Measurements from ENCODE around the gene CYGB. TPM values are rescaled to one million over a fixed set of nuclear protein-coding genes. Genes with fewer than 3 reads are reported as not detected.

The CYGB gene
- total RNA-seq, 1 donor from 2014 or later, result 10.0 TPM

DNA sequence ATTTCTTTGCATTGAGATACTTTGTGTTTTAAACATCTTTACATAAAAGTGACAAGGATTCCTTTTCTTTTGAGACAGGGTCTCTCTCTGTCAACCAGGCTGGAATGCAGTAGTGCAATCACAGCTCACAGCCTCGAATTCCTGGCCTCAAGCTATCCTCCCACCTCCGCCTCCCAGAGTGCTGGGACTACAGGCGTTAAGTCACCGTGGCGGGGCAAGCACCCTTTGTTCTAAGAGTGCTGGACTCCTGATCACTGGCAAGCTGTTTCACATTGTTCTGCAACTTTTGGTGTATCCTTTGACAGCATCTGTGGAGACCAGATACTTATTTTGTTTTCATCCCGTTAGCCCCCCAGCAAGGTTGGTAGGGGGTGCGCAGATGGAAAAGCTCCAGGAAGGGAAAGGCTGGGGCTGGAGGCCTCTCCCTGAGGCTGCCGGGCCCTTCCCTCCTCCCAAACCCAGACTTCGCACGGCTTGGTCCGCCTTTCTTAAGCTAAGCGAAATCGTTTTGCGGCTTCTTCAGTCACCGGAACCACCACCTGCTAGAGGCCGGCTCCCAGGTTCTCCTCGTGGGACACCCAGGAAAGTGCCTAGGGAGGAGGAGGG is 47.0 kb upstream of the CYGB start:
- Mint-ChIP-seq H3K9me3 (no peaks in the 10 kb centered on the region), H3K27me3 (peaks cover 48% of the 10 kb centered on the region), H3K4me1 (ENCODE audit: unreplicated experiment) (peaks cover 27% of the 10 kb centered on the region), H3K36me3 (peaks cover 6% of the 10 kb centered on the region), H3K4me3 (peak overlapping the region; percentile 84), H3K27ac (peak overlapping the region; percentile 78)
- TF ChIP-seq, protein P1, sequence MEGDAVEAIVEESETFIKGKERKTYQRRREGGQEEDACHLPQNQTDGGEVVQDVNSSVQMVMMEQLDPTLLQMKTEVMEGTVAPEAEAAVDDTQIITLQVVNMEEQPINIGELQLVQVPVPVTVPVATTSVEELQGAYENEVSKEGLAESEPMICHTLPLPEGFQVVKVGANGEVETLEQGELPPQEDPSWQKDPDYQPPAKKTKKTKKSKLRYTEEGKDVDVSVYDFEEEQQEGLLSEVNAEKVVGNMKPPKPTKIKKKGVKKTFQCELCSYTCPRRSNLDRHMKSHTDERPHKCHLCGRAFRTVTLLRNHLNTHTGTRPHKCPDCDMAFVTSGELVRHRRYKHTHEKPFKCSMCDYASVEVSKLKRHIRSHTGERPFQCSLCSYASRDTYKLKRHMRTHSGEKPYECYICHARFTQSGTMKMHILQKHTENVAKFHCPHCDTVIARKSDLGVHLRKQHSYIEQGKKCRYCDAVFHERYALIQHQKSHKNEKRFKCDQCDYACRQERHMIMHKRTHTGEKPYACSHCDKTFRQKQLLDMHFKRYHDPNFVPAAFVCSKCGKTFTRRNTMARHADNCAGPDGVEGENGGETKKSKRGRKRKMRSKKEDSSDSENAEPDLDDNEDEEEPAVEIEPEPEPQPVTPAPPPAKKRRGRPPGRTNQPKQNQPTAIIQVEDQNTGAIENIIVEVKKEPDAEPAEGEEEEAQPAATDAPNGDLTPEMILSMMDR (conservative IDR thresholded peaks at IDR 0.05), result no peak
- DNase-seq (ENCODE audit: extremely low spot score, unreplicated experiment), result no peak

DNA sequence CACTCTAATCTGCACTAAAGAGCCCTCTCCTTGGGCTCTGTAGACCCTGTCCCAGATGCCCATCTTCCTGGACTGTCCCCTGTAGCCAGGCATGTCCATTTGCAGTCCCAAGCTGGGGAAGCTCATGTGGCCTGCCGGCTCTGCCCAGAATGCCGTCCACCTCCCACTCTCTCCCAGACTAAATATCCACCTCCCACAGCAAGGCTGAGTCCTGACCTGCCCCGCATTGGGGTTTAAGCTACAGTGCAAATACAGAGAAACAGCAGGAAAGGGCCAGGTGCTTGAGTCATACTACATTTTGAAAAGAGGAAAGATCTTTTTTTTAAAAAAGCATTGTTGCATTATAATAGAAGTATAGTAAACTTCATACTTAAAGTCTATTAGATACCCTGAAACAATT is 45.2 kb upstream of the CYGB start:
- peak overlapping the region; percentile 17 for H3K4me3 Mint-ChIP-seq
- peak overlapping the region; percentile 54 for H3K27ac Mint-ChIP-seq
- peaks cover 34% of the 10 kb centered on the region for H3K27me3 Mint-ChIP-seq
- DNase-seq (ENCODE audit: extremely low spot score, unreplicated experiment), result no peak
- H3K9me3 Mint-ChIP-seq, result no peaks in the 10 kb centered on the region
- TF ChIP-seq, protein P1 (conservative IDR thresholded peaks at IDR 0.05), result no peak
- no peaks in the 10 kb centered on the region for H3K36me3 Mint-ChIP-seq
- H3K4me1 Mint-ChIP-seq (ENCODE audit: unreplicated experiment), result peaks cover 17% of the 10 kb centered on the region

DNA sequence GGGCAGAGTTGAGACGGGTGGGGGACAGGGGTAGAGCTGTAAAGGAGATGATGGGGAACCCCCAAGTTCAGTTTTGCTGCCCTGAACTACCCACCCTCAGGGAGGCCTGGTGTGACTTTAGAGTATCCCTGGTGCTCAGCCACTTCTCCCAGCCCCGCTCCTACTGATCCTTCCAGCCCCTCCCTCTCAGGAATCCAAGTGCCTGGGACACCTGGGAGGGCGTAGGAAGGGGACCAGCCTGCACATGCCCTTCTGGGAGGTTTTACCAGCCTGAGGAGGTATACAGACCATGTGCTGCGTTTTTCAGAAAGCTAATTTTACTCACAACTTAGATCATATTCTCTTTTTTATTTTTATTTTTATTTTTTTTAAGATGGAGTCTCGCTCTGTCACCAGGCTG is 44.0 kb upstream of the CYGB start:
- H3K36me3 Mint-ChIP-seq, result no peaks in the 10 kb centered on the region
- DNase-seq (ENCODE audit: extremely low spot score, unreplicated experiment), result no peak
- H3K4me1 Mint-ChIP-seq (ENCODE audit: unreplicated experiment), result peaks cover 8% of the 10 kb centered on the region
- H3K9me3 Mint-ChIP-seq, result no peaks in the 10 kb centered on the region
- H3K27ac Mint-ChIP-seq, result no peak overlapping the region
- no peak overlapping the region for H3K4me3 Mint-ChIP-seq
- TF ChIP-seq, protein P1 (conservative IDR thresholded peaks at IDR 0.05), result no peak
- H3K27me3 Mint-ChIP-seq, result peaks cover 23% of the 10 kb centered on the region

DNA sequence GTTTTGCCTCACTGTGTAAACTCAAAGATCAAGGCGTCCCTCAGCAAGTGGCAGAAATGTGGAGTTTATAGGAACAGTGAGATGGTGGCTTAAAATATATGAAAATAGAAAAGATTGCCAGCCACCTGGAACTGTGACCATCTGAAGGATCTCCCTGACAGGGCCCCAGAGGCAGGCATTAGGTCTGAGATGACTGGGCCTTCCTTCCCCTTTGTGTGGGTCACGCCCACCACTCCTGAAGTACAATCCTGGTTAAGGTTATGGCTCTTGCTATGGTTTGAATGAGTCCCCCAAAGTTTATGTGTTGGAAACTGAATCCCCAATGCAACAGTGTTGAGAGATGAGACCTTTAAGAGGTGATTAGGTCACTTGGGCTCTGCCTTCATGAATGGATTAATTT is 41.8 kb upstream of the CYGB start:
- no peak overlapping the region for H3K4me3 Mint-ChIP-seq
- no peaks in the 10 kb centered on the region for H3K36me3 Mint-ChIP-seq
- H3K9me3 Mint-ChIP-seq, result no peaks in the 10 kb centered on the region
- peaks cover 10% of the 10 kb centered on the region for H3K4me1 Mint-ChIP-seq (ENCODE audit: unreplicated experiment)
- H3K27ac Mint-ChIP-seq, result no peak overlapping the region
- DNase-seq (ENCODE audit: extremely low spot score, unreplicated experiment), result no peak
- H3K27me3 Mint-ChIP-seq, result peaks cover 9% of the 10 kb centered on the region
- TF ChIP-seq, protein P1 (conservative IDR thresholded peaks at IDR 0.05), result no peak

DNA sequence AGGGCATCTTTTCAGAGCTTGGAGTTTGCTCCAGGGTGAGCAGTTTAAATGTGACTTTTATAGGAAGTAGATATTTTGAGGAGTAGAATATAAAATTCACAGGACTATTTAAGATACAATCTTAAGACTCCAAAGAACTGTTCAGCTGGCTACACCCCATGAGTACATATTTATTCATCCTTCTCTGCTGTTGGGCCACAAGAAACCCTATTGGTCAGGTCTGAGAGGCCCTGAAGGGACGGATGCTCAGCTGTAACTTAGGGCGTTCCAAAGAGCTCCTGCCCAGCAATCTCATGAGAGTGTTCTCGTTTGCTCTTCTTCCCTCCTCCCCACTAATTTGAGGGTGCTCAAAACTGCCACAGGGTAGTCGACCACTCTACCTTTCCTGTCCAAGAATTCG is 40.9 kb upstream of the CYGB start:
- no peaks in the 10 kb centered on the region for H3K36me3 Mint-ChIP-seq
- H3K9me3 Mint-ChIP-seq, result no peaks in the 10 kb centered on the region
- no peak overlapping the region for H3K27ac Mint-ChIP-seq
- H3K4me3 Mint-ChIP-seq, result no peak overlapping the region
- DNase-seq (ENCODE audit: extremely low spot score, unreplicated experiment), result no peak
- peaks cover 10% of the 10 kb centered on the region for H3K4me1 Mint-ChIP-seq (ENCODE audit: unreplicated experiment)
- TF ChIP-seq, protein P1 (conservative IDR thresholded peaks at IDR 0.05), result no peak
- H3K27me3 Mint-ChIP-seq, result peaks cover 5% of the 10 kb centered on the region

DNA sequence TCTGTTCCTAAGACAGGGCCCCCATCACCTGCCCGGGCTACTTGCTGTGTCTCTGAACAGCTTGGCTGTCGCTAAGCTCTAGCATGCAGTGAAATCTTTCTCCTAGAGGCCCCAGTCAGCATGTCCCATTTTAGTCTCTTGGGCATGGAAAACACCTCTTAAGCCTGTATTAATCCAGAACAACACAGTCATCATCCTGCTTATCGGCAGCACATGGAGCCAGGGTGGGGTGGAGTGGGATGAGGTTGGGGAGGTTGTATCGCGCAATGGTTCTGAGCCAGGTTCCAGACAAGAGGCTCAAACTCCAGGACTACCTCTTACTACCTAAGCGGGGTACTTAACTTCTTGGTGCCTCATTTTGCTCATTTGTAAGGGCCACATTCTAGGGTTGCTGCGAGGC is 40.4 kb upstream of the CYGB start:
- Mint-ChIP-seq H3K9me3 (no peaks in the 10 kb centered on the region), H3K27me3 (peaks cover 5% of the 10 kb centered on the region), H3K4me1 (ENCODE audit: unreplicated experiment) (peaks cover 10% of the 10 kb centered on the region), H3K4me3 (no peak overlapping the region), H3K36me3 (no peaks in the 10 kb centered on the region), H3K27ac (no peak overlapping the region)
- TF ChIP-seq, protein P1 (conservative IDR thresholded peaks at IDR 0.05), result no peak
- DNase-seq (ENCODE audit: extremely low spot score, unreplicated experiment), result no peak

Data from type B pancreatic cell (in vitro differentiated cells).